ENCODE measurements around the gene PPP6R1.

The PPP6R1 gene, protein sequence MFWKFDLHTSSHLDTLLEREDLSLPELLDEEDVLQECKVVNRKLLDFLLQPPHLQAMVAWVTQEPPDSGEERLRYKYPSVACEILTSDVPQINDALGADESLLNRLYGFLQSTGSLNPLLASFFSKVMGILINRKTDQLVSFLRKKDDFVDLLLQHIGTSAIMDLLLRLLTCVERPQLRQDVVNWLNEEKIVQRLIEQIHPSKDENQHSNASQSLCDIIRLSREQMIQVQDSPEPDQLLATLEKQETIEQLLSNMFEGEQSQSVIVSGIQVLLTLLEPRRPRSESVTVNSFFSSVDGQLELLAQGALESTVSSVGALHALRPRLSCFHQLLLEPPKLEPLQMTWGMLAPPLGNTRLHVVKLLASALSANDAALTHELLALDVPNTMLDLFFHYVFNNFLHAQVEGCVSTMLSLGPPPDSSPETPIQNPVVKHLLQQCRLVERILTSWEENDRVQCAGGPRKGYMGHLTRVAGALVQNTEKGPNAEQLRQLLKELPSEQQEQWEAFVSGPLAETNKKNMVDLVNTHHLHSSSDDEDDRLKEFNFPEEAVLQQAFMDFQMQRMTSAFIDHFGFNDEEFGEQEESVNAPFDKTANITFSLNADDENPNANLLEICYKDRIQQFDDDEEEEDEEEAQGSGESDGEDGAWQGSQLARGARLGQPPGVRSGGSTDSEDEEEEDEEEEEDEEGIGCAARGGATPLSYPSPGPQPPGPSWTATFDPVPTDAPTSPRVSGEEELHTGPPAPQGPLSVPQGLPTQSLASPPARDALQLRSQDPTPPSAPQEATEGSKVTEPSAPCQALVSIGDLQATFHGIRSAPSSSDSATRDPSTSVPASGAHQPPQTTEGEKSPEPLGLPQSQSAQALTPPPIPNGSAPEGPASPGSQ

DNA sequence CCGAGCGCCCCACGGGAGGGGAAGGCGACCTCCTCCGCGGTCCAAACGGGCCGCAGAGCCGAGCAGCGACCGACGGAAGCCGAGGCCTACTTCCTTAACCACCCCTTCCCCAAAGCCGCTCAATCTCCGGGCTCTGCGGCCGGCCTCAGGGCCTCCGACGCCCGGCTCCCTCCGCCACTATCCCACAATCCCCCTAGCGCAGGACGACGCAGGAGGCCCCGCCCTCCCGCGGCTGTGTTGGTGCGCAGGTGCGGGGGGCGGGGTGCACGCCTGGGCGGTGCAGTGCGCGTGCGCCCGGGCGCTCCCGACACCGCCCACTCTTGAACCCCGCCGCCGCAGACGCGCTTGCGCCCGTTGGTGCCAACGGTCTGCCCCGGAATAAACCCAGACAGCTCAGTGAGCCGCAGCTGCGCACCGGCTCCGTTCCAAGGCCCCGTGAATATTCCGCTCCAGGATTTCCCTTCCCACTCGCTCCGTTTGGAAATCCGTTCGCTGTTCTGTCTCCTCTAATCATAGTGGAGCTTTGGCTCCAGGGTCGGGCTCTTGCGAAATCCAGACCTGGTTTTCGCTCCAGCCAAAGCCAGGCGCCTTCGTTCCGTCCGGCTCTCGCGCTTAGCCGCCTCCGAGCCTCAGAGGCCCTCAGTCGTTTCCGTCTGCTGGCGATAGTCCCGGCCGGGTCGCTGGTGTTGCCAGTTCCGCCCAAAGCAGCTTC, at the start of gene PPP6R1:
Gene PPP6R1, minus strand, starts transcription at position 190 of the 712 bp plus-strand sequence. CDS start 11,914 bp downstream, outside the sequence.
- Histone ChIP-seq H3K4me1 (ENCODE audit: control insufficient read depth, insufficient read depth, low read length) (peaks cover 39% of the 10 kb centered on the region), H3K4me3 (ENCODE audit: low read length) (peak within 1 kb of the TSS; percentile 78)

DNA sequence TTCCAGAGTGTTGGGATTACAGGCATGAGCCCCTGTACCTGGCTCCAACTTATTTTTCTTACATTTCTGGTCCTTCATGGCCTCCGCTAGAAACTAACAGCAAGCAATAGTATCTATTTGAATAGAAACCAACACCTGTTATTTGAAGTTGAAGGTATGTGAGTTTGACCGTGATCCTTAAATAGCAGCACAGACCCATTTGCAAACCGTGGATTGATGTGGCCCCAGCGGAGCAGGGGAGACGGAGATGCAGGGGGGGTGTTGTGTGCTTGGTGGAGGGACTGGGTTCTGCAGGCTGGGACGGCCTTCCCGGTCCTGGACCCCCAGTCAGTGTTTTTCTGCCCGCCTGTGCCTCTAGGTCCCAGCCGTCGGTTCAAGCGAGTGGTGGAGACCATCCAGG, 49.5 kb upstream of the PPP6R1 start:
- Histone ChIP-seq H3K4me3 (ENCODE audit: low read length) (no peak overlapping the region), H3K9ac (ENCODE audit: low read length) (no peak overlapping the region), H3K9me3 (ENCODE audit: control insufficient read depth, low read length) (no peaks in the 10 kb centered on the region), H3K36me3 (ENCODE audit: control insufficient read depth, insufficient read depth, low read length) (no peaks in the 10 kb centered on the region), H3K27me3 (ENCODE audit: control insufficient read depth, insufficient read depth, low read length) (no peaks in the 10 kb centered on the region), H3K4me1 (ENCODE audit: control insufficient read depth, insufficient read depth, low read length) (no peaks in the 10 kb centered on the region)

More for the DNA sequence above, at the start of gene PPP6R1:
- Histone ChIP-seq H3K36me3 (ENCODE audit: control insufficient read depth, insufficient read depth, low read length) (no peaks in the 10 kb centered on the region), H3K27me3 (ENCODE audit: control insufficient read depth, insufficient read depth, low read length) (no peaks in the 10 kb centered on the region), H3K9me3 (ENCODE audit: control insufficient read depth, low read length) (no peaks in the 10 kb centered on the region), H3K9ac (ENCODE audit: low read length) (peak within 1 kb of the TSS; percentile 89)

DNA sequence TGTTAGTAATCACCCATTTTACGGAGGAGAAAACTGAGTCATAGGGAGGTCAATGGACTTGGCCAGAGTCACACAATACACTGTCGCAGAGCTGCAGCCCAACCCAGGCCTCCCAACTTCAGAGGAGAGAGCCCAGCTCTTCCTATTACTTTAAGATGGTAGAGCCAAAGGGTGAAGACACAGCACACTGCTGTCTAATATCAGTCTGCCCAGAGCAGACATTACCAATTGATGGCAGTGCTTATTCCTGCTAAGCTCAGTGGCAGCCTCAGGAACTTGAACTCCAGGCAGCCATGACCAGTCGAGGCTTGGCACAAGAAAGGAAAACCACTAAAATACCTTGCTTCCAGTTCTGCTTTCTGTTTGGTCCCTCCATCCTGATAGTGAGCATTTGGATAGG, 47.9 kb upstream of the PPP6R1 start:
- Histone ChIP-seq H3K36me3 (ENCODE audit: control insufficient read depth, insufficient read depth, low read length) (no peaks in the 10 kb centered on the region), H3K27me3 (ENCODE audit: control insufficient read depth, insufficient read depth, low read length) (no peaks in the 10 kb centered on the region), H3K9me3 (ENCODE audit: control insufficient read depth, low read length) (no peaks in the 10 kb centered on the region), H3K9ac (ENCODE audit: low read length) (no peak overlapping the region), H3K4me1 (ENCODE audit: control insufficient read depth, insufficient read depth, low read length) (peaks cover 6% of the 10 kb centered on the region), H3K4me3 (ENCODE audit: low read length) (no peak overlapping the region)

DNA sequence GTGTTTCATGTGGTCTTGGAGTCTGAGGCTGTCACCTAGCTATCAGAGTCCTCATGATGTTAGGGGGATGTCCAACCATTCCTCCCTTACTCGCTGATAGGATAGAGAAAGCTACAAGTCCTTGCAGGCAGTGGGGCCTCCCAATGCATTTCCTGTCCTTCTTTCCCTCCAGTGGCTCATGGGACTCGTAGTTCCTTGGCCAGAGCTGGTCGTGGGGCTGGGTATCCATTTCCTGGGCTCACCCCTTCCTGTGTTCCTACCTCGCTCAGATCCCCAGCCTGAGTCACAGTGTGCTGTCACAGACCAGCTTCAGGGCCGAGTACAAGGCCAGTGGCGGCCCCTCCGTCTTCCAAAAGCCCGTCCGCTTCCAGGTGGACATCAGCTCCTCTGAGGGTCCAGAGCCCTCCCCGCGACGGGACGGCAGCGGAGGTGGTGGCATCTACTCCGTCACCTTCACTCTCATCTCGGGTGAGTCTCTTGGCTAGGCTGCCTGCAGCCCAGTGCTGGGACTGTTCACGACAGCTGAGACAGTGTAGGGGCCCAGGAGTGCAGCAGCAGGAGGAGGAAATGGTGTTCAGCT, 47.3 kb upstream of the PPP6R1 start:
- no peaks in the 10 kb centered on the region for H3K27me3 ChIP-seq (ENCODE audit: control insufficient read depth, insufficient read depth, low read length)
- H3K4me1 ChIP-seq (ENCODE audit: control insufficient read depth, insufficient read depth, low read length), result peaks cover 9% of the 10 kb centered on the region
- no peaks in the 10 kb centered on the region for H3K36me3 ChIP-seq (ENCODE audit: control insufficient read depth, insufficient read depth, low read length)
- no peaks in the 10 kb centered on the region for H3K9me3 ChIP-seq (ENCODE audit: control insufficient read depth, low read length)
- H3K4me3 ChIP-seq (ENCODE audit: low read length), result no peak overlapping the region
- no peak overlapping the region for H3K9ac ChIP-seq (ENCODE audit: low read length)

DNA sequence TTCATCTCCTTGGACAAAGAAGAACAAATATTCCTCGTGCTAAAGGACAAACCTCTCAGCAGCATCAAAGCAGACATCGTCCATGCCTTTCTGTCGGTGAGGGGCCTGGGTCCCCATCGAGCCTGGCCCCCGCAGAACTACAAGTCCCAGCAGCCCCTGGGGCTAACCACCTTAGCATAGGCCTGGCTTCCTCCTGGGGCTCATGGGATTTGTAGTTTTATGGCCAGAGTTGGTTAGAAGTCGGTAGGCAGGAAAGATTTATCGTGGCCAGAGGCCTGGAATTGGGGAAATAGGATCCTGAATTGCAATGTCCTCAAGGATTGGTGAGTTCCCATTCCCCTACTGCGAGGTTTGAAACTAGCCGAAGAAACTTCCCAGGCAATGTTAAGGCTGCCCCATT, 46.7 kb upstream of the PPP6R1 start:
- Histone ChIP-seq H3K9me3 (ENCODE audit: control insufficient read depth, low read length) (no peaks in the 10 kb centered on the region), H3K4me3 (ENCODE audit: low read length) (no peak overlapping the region), H3K4me1 (ENCODE audit: control insufficient read depth, insufficient read depth, low read length) (peaks cover 9% of the 10 kb centered on the region), H3K27me3 (ENCODE audit: control insufficient read depth, insufficient read depth, low read length) (no peaks in the 10 kb centered on the region), H3K9ac (ENCODE audit: low read length) (no peak overlapping the region), H3K36me3 (ENCODE audit: control insufficient read depth, insufficient read depth, low read length) (no peaks in the 10 kb centered on the region)

DNA sequence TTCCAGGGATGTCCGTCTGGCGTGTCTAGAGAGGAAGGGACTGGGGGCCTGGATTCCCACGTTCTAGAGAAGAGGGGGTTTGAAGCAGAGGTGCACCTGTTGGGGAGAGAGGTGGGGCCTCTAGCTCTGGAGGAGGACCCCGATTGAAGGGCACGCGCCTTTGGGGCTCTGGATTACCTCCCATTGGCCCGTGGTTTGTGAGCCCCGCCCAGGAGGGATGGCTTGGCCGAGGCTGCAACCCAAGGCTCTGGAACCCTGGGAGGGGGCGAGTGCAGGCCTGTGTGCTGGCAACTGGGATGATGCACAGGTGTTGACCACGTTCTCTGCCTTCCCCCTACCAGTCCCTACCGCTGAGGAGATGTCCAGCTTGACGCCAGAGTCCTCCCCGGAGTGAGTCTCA, 46.2 kb upstream of the PPP6R1 start:
- Histone ChIP-seq H3K36me3 (ENCODE audit: control insufficient read depth, insufficient read depth, low read length) (no peaks in the 10 kb centered on the region), H3K4me1 (ENCODE audit: control insufficient read depth, insufficient read depth, low read length) (peaks cover 9% of the 10 kb centered on the region), H3K9ac (ENCODE audit: low read length) (no peak overlapping the region), H3K4me3 (ENCODE audit: low read length) (no peak overlapping the region), H3K27me3 (ENCODE audit: control insufficient read depth, insufficient read depth, low read length) (no peaks in the 10 kb centered on the region), H3K9me3 (ENCODE audit: control insufficient read depth, low read length) (no peaks in the 10 kb centered on the region)

DNA sequence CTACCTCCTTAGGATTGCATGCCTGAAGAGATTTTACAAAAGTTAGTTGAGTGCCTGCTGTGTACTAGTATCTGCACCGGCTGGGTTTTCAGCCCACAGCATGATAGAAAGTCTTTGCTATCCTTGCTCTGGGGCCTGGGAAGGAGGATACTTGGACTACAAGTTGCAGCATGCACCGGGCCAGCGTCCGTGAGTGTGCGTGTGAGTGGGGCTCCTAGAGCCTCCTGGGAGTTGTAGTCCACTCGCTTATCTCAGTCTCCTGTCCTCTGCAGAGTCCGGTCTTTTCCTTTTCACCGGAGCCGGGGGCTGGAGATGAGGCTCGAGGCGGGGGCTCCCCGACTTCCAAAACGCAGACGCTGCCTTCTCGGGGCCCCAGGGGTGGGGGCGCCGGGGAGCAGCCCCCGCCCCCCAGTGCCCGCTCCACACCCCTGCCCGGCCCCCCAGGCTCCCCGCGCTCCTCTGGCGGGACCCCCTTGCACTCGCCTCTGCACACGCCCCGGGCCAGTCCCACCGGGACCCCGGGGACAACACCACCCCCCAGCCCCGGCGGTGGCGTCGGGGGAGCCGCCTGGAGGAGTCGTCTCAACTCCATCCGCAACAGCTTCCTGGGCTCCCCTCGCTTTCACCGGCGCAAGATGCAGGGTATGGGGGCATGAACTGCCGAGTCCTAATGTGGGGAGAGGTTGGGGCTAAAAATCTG, 45.6 kb upstream of the PPP6R1 start:
- H3K36me3 ChIP-seq (ENCODE audit: control insufficient read depth, insufficient read depth, low read length), result no peaks in the 10 kb centered on the region

DNA sequence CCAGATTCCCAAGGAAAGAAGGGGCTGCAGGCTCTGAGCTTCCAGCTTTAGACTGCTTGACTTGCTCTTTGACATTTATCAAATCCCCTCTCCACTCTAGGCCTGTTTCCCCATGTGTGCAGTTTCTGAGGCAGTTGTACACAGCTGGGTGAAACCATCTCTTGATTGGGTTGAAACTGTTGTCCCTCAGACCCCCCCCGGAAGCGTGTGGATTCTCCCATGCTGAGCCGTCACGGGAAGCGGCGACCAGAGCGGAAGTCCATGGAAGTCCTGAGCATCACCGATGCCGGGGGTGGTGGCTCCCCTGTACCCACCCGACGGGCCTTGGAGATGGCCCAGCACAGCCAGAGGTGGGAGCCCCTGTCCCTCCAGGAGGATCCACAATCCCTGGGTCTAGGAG, 44.7 kb upstream of the PPP6R1 start:
- Histone ChIP-seq H3K36me3 (ENCODE audit: control insufficient read depth, insufficient read depth, low read length) (no peaks in the 10 kb centered on the region), H3K4me1 (ENCODE audit: control insufficient read depth, insufficient read depth, low read length) (peaks cover 9% of the 10 kb centered on the region), H3K9ac (ENCODE audit: low read length) (no peak overlapping the region)

More for the DNA sequence above, 45.6 kb upstream of the PPP6R1 start:
- Histone ChIP-seq H3K4me1 (ENCODE audit: control insufficient read depth, insufficient read depth, low read length) (peaks cover 9% of the 10 kb centered on the region), H3K9me3 (ENCODE audit: control insufficient read depth, low read length) (no peaks in the 10 kb centered on the region), H3K27me3 (ENCODE audit: control insufficient read depth, insufficient read depth, low read length) (no peaks in the 10 kb centered on the region), H3K9ac (ENCODE audit: low read length) (no peak overlapping the region), H3K4me3 (ENCODE audit: low read length) (no peak overlapping the region)

DNA sequence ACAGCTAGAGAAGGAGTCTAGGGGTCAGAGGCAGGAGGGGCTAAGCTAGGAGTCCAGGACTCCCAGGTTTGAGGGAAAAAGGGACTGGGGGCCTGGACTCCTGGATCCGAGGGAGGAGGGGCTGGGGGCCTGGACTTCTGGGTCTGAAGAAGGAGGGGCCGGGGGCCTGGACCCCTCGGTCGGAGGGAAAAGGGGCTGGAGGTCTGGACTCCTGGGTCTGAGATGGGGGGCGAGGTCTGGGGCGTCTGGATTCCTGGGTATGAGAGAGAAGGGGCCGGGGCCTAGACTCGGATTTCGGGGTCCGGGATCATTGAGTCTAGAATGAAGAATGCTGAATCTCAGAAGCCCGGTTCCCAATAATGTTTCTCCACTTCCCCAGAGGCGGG, 43.5 kb upstream of the PPP6R1 start:
- Histone ChIP-seq H3K9me3 (ENCODE audit: control insufficient read depth, low read length) (no peaks in the 10 kb centered on the region), H3K27me3 (ENCODE audit: control insufficient read depth, insufficient read depth, low read length) (no peaks in the 10 kb centered on the region), H3K9ac (ENCODE audit: low read length) (peak overlapping the region; percentile 58), H3K4me3 (ENCODE audit: low read length) (no peak overlapping the region), H3K4me1 (ENCODE audit: control insufficient read depth, insufficient read depth, low read length) (peaks cover 9% of the 10 kb centered on the region), H3K36me3 (ENCODE audit: control insufficient read depth, insufficient read depth, low read length) (no peaks in the 10 kb centered on the region)

More for the DNA sequence above, 44.7 kb upstream of the PPP6R1 start:
- Histone ChIP-seq H3K9me3 (ENCODE audit: control insufficient read depth, low read length) (no peaks in the 10 kb centered on the region), H3K27me3 (ENCODE audit: control insufficient read depth, insufficient read depth, low read length) (no peaks in the 10 kb centered on the region), H3K4me3 (ENCODE audit: low read length) (no peak overlapping the region)

DNA sequence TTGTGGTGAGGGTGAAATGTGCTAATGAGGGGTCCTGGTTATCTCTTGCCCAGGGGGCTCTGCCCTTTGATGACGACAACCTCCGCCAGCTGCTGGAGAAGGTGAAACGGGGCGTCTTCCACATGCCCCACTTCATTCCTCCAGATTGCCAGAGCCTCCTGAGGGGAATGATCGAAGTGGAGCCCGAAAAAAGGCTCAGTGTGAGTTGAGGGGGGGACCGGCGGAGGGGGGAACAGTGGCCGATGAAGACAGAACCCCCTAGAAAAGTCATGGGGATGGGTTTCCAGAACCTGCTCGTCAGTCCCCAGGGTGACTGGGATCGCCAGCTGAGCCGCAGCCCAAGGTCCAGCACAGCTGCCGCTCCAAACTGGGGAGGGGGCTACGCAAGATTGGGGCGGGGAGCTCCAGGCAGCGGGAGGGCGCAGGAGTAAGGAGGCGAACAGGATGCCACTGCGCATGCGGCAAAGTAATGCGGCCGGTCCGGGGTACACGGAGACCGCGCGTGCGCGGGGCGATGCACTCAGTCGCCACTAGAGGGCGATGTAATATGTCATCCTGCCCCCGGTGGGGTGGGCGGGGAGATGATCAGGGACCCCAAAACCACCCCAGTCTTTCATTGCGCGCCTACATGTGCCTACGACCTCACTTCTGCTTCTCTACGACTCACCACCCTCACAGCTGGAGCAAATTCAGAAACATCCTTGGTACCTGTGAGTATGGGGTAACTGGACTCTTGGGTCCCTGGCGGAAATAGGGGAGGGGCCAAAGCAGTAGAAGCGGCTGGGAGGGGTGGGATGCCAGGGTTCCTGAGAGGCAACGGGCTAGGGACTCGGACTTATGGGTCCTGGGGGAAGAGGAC, 42.9 kb upstream of the PPP6R1 start:
- Histone ChIP-seq H3K9ac (ENCODE audit: low read length) (peak overlapping the region; percentile 58), H3K36me3 (ENCODE audit: control insufficient read depth, insufficient read depth, low read length) (no peaks in the 10 kb centered on the region), H3K4me3 (ENCODE audit: low read length) (peak overlapping the region; percentile 6), H3K27me3 (ENCODE audit: control insufficient read depth, insufficient read depth, low read length) (no peaks in the 10 kb centered on the region), H3K4me1 (ENCODE audit: control insufficient read depth, insufficient read depth, low read length) (peaks cover 9% of the 10 kb centered on the region), H3K9me3 (ENCODE audit: control insufficient read depth, low read length) (no peaks in the 10 kb centered on the region)
